Keratinocyte (primary cell): ENCODE results near the gene ADARB2.

Experiments
- CTCF ChIP-seq, 3 experiments: IDR thresholded peaks in 1 of 3; conservative IDR thresholded peaks in 1 of 3; optimal IDR thresholded peaks in 1 of 3; 2 replicates in 2 of 3; 3 replicates in 1 of 3; pipeline versions ENCODE3 to v1.5.1; 2011; ENCODE audit warnings: low read length in 3 of 3, mild to moderate bottlenecking in 3 of 3, moderate library complexity in 2 of 3, control low read depth in 1 of 3, inconsistent platforms in 1 of 3; ENCODE audit not compliant: insufficient read depth in 2 of 3; ENCODE audit errors: extremely low read depth in 1 of 3
- EZH2 ChIP-seq: IDR thresholded peaks from one replicate; pipeline ENCODE4 v1.6.1; 2012; ENCODE audit warnings: inconsistent platforms, mild to moderate bottlenecking, low read length, moderate library complexity

GRCh38 chr10:1204434-1205326, 532.6 kb downstream of the ADARB2 start:
- no peak for TF ChIP-seq CTCF (optimal IDR thresholded peaks at IDR 0.05 in 1 of 3, IDR thresholded peaks at IDR 0.05 in 1 of 3, conservative IDR thresholded peaks at IDR 0.05 in 1 of 3; ENCODE audit: extremely low read depth in 1 of 3, insufficient read depth in 2 of 3, low read length in 3 of 3)
- TF ChIP-seq EZH2, result no peak
